H9 (cell line): Measurements from ENCODE around the gene CYP17A1. TPM values are rescaled to one million over a fixed set of nuclear protein-coding genes. Genes with fewer than 3 reads are reported as not detected.

Experiments used
- DNase-seq: peaks from one replicate; pipeline ENCODE4 v3.0.0-alpha.2; 2017
- H2AFZ ChIP-seq: one replicate; pipeline ENCODE4 v1.6.1; 2013; ENCODE audit warnings: mild to moderate bottlenecking, low read length, control low read depth, moderate library complexity
- H2AK5ac ChIP-seq: 2 replicates; pipeline ENCODE4 v1.6.1; 2013; ENCODE audit warnings: low read length, control low read depth, mixed read lengths; ENCODE audit not compliant: insufficient read length
- H2BK120ac ChIP-seq: one replicate; pipeline ENCODE4 v1.6.1; 2013; ENCODE audit warnings: low read depth, mild to moderate bottlenecking, low read length, control low read depth, inconsistent platforms; ENCODE audit not compliant: poor library complexity, severe bottlenecking
- H2BK12ac ChIP-seq: 2 replicates; pipeline ENCODE4 v1.6.1; 2013; ENCODE audit warnings: low read length, control low read depth, mixed read lengths, low read depth; ENCODE audit not compliant: insufficient read length
- H2BK15ac ChIP-seq: 2 replicates; pipeline ENCODE4 v1.6.1; 2013; ENCODE audit warnings: low read depth, low read length, control low read depth
- H2BK20ac ChIP-seq: one replicate; pipeline ENCODE4 v1.6.1; 2013; ENCODE audit warnings: low read depth, mild to moderate bottlenecking, low read length, control low read depth, inconsistent platforms; ENCODE audit not compliant: poor library complexity, severe bottlenecking
- H2BK5ac ChIP-seq: 2 replicates; pipeline ENCODE4 v1.6.1; 2013; ENCODE audit warnings: low read length, control low read depth, mixed read lengths; ENCODE audit not compliant: insufficient read length
- H3K14ac ChIP-seq: 2 replicates; pipeline ENCODE4 v1.6.1; 2013; ENCODE audit warnings: low read length, control low read depth; ENCODE audit not compliant: insufficient read depth
- H3K18ac ChIP-seq: 2 replicates; pipeline ENCODE4 v1.6.1; 2013; ENCODE audit warnings: low read depth, mild to moderate bottlenecking, mixed read lengths, low read length, control low read depth; ENCODE audit not compliant: insufficient read length
- H3K23ac ChIP-seq: 2 replicates; pipeline ENCODE4 v1.6.1; 2013; ENCODE audit warnings: low read length, control low read depth, mixed read lengths, low read depth; ENCODE audit not compliant: insufficient read length
- H3K23me2 ChIP-seq: 2 replicates; pipeline ENCODE4 v1.6.1; 2013; ENCODE audit warnings: low read depth, mild to moderate bottlenecking, mixed read lengths, low read length, control low read depth; ENCODE audit not compliant: insufficient read length, poor library complexity, severe bottlenecking
- H3K27ac ChIP-seq: 2 replicates; pipeline ENCODE4 v1.5.1; 2013; ENCODE audit warnings: low read length, control low read depth, mixed read lengths, low read depth; ENCODE audit not compliant: insufficient read length
- H3K27me3 ChIP-seq: 2 replicates; pipeline ENCODE4 v1.6.1; 2013; ENCODE audit warnings: low read length, control low read depth, inconsistent platforms; ENCODE audit not compliant: insufficient read depth
- H3K4ac ChIP-seq: 2 replicates; pipeline ENCODE4 v1.6.1; 2013; ENCODE audit warnings: low read depth, mild to moderate bottlenecking, control low read depth, inconsistent platforms, low read length, moderate library complexity
- H3K4me1 ChIP-seq: 2 replicates; pipeline ENCODE4 v1.6.1; 2013; ENCODE audit warnings: low read length, control low read depth, inconsistent platforms; ENCODE audit not compliant: insufficient read depth
- H3K4me2 ChIP-seq: 2 replicates; pipeline ENCODE4 v1.6.1; 2013; ENCODE audit warnings: low read length, control low read depth, mixed read lengths; ENCODE audit not compliant: insufficient read length, insufficient read depth
- H3K56ac ChIP-seq: 2 replicates; pipeline ENCODE4 v1.6.1; 2013; ENCODE audit warnings: low read depth, mild to moderate bottlenecking, mixed read lengths, low read length, control low read depth; ENCODE audit not compliant: insufficient read length
- H3K79me1 ChIP-seq: 2 replicates; pipeline ENCODE4 v1.6.1; 2013; ENCODE audit warnings: low read depth, mild to moderate bottlenecking, moderate library complexity, low read length, control low read depth, inconsistent platforms; ENCODE audit not compliant: insufficient read depth, poor library complexity, severe bottlenecking
- H3K79me2 ChIP-seq: 2 replicates; pipeline ENCODE4 v1.6.1; 2013; ENCODE audit warnings: low read length, control low read depth, inconsistent platforms; ENCODE audit not compliant: insufficient read depth
- H3K9ac ChIP-seq: 2 replicates; pipeline ENCODE4 v1.6.1; 2013; ENCODE audit warnings: low read length, control low read depth, mixed read lengths; ENCODE audit not compliant: insufficient read length; ENCODE audit errors: extremely low read depth
- H3K9me3 ChIP-seq: one replicate; pipeline ENCODE4 v1.6.1; 2013; ENCODE audit warnings: low read depth, low read length, inconsistent platforms; ENCODE audit not compliant: control insufficient read depth
- H3T11ph ChIP-seq: one replicate; pipeline ENCODE4 v1.6.1; 2013; ENCODE audit warnings: mild to moderate bottlenecking, low read length, control low read depth, inconsistent platforms
- H4K20me1 ChIP-seq: one replicate; pipeline ENCODE4 v1.6.1; 2013; ENCODE audit not compliant: control insufficient read depth, insufficient read length, insufficient read depth
- H4K5ac ChIP-seq: 2 replicates; pipeline ENCODE4 v1.6.1; 2013; ENCODE audit warnings: low read depth, mild to moderate bottlenecking, mixed read lengths, low read length, control low read depth; ENCODE audit not compliant: insufficient read length
- H4K8ac ChIP-seq: replicated peaks from 2 replicates; pipeline ENCODE4 v1.6.1; 2013; ENCODE audit warnings: low read length, control low read depth, mixed read lengths, low read depth; ENCODE audit not compliant: insufficient read length
- H4K91ac ChIP-seq: 2 replicates; pipeline ENCODE4 v1.6.1; 2013; ENCODE audit warnings: low read depth, mild to moderate bottlenecking, moderate library complexity, mixed read lengths, low read length, control low read depth; ENCODE audit not compliant: insufficient read length
- H3K27ac Mint-ChIP-seq, 3 experiments: 2 replicates in 2 of 3; 3 replicates in 1 of 3; pipeline ENCODE4 v1.8.0; 2020 to 2021; ENCODE audit warnings: mixed read lengths in 3 of 3, mild to moderate bottlenecking in 1 of 3, moderate library complexity in 1 of 3
- H3K27me3 Mint-ChIP-seq: 2 replicates; pipeline ENCODE4 v1.8.0; 2021; ENCODE audit warnings: low read depth, mild to moderate bottlenecking, moderate library complexity, mixed read lengths
- H3K36me3 Mint-ChIP-seq, 3 experiments: 2 replicates in 2 of 3; 3 replicates in 1 of 3; pipeline ENCODE4 v1.8.0; 2020 to 2021; ENCODE audit warnings: low read depth in 3 of 3, mixed read lengths in 3 of 3; ENCODE audit not compliant: insufficient read depth in 1 of 3
- H3K4me1 Mint-ChIP-seq, 2 experiments: 2 replicates each; pipeline ENCODE4 v1.8.0; 2020; ENCODE audit warnings: mixed read lengths in 2 of 2
- H3K4me3 Mint-ChIP-seq, 2 experiments: 2 replicates in 1 of 2; 3 replicates in 1 of 2; pipeline ENCODE4 v1.8.0; 2020 to 2021; ENCODE audit warnings: mild to moderate bottlenecking in 2 of 2, mixed read lengths in 2 of 2, moderate library complexity in 1 of 2
- H3K9me3 Mint-ChIP-seq, 2 experiments: 2 replicates in 1 of 2; 3 replicates in 1 of 2; pipeline ENCODE4 v1.8.0; 2020; ENCODE audit warnings: mild to moderate bottlenecking in 2 of 2, mixed read lengths in 2 of 2, moderate library complexity in 1 of 2
- CTCF ChIP-seq: fragments of 200-600 bp; sonication (generic); conservative IDR thresholded peaks from 3 replicates; pipeline ENCODE4 v1.8.0; 2021; ENCODE audit warnings: antibody characterized with exemption, mild to moderate bottlenecking
- WGBS: extraction: QIAGEN DNeasy Blood & Tissue Kit; methylation state at CpG from one replicate; pipeline ENCODE4 v1.1.7; 2013; ENCODE audit warnings: missing lambda C conversion rate, low lambda C conversion rate, mixed read lengths; ENCODE audit not compliant: insufficient read length; ENCODE audit errors: extremely low coverage; 5-methylcytosine and 5-hydroxymethylcytosine counted together
- total RNA-seq: library from RNA; stranded (reverse); gene quantifications from 2 replicates; pipeline ENCODE4 v1.2.1, GENCODE V29; 2021

Gene CYP17A1
- total RNA-seq, 1 experiment from 2014 or later = not detected

DNA sequence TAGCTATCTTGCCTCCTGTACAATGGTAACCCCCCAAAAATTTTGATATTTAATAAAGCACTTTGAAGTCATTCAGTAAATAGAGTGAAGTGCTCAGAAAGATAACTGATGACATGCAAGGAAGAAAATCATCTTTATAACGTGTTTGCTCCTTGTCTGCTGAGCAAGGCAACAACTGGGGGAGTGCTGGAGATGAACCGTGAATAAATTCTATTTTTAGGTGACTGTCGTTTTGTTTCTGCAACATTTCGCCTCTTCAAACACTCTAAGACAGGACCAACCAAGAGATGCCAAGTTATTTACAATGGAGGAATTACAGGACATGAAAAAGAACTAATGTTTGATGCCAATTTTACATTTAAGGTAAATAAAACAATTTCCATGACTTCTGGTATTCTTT lies 41.4 kb upstream of the CYP17A1 start:
- H3K27me3 ChIP-seq = no peaks in the 10 kb centered on the region
- no peak overlapping the region for H3K27ac ChIP-seq
- Mint-ChIP-seq H3K4me1 (no peaks in the 10 kb centered on the region), H3K27me3 (no peaks in the 10 kb centered on the region), H3K36me3 (peaks cover 3 to 16% (median 16%) of the 10 kb centered on the region in 3 experiments; a peak in 6 of 7 replicates), H3K27ac (peak overlapping the region in 1 of 3 experiments; percentile 8; a peak in 1 of 7 replicates), H3K4me3 (no peak overlapping the region), H3K9me3 (no peaks in the 10 kb centered on the region)
- no peaks in the 10 kb centered on the region for H3K79me2 ChIP-seq
- no peak overlapping the region for H2BK20ac ChIP-seq
- no peaks in the 10 kb centered on the region for H3K23me2 ChIP-seq
- no peak overlapping the region for H3K23ac ChIP-seq
- H2AFZ ChIP-seq = no peak overlapping the region
- no peak for DNase-seq
- H3K9me3 ChIP-seq = no peaks in the 10 kb centered on the region
- no peak overlapping the region for H2BK120ac ChIP-seq
- H3K14ac ChIP-seq = no peak overlapping the region
- H3K4me1 ChIP-seq = no peaks in the 10 kb centered on the region
- H3K4me2 ChIP-seq = no peak overlapping the region
- H3K4ac ChIP-seq = no peak overlapping the region
- H3K56ac ChIP-seq = no peak overlapping the region
- H4K20me1 ChIP-seq = no peaks in the 10 kb centered on the region
- no peak overlapping the region for H2AK5ac ChIP-seq
- no peaks in the 10 kb centered on the region for H3K79me1 ChIP-seq
- H3K9ac ChIP-seq = no peak overlapping the region
- no peak overlapping the region for H2BK5ac ChIP-seq
- no peak overlapping the region for H4K8ac ChIP-seq
- WGBS = no CpG with 5 or more reads among the region's 4 CpGs
- no peak overlapping the region for H3T11ph ChIP-seq
- H2BK12ac ChIP-seq = no peak overlapping the region
- no peak for TF ChIP-seq CTCF
- no peak overlapping the region for H4K91ac ChIP-seq
- no peak overlapping the region for H4K5ac ChIP-seq
- H3K18ac ChIP-seq = no peak overlapping the region
- H2BK15ac ChIP-seq = no peak overlapping the region
